GM21825 (cell line): Measurements from ENCODE around the gene PAOX.

Source experiments
- ATAC-seq: cut with Tn5 transposase; IDR thresholded peaks from one replicate; pipeline ENCODE4 v1.9.1; 2021; ENCODE audit warnings: mild to moderate bottlenecking, moderate library complexity; ENCODE audit not compliant: unreplicated experiment

The PAOX gene

GRCh38 chr10:133379152-133379800, at the start of gene PAOX:
Gene PAOX (plus strand): TSS chr10:133379262. CDS start chr10:133379317, 55 bp downstream.
- peak; percentile 56 for ATAC-seq

GRCh38 chr10:133329491-133330202, 49.4 kb upstream of the PAOX start:
- peak; percentile 86 for ATAC-seq

- ATAC-seq: no peak
These were observed 45.9 kb upstream of the PAOX start for GRCh38 chr10:133332936-133333699.

DNA sequence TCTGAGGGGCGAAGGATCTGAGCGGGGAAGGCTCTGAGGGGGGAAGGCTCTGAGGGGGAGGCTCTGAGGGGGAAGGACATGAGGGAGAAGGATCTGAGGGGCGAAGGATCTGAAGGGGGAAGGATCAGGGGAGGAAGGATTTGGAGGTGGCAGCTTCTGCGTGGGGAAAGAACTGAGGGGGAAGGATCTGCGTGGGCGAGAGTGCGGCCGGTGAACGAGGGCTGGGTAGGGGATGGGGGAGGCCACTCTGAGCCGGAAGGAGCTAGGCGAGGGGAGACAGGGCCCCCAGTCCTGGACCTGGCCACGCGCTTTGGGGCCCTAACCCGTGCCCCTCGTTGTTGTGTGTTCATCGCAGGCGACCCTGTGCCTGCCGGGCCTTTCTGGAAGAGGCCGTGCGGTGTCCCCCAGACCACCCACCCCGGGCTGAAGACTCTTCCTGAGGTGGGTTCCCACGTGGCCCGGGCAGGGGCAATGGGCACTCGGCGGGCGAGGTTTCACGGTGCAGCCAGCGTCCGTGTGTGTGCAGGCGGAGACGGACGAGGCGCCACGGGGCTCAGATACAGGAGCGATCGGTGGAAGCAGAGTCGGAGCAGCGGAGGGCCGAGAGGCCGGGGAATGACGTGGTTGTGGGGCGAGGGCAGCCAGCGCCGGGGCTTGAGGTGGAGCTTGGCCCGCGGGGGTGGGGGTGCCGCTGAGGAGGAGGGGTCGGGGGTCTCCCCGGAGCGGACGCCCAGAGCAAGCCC, 44.4 kb upstream of the PAOX start:
- no peak for ATAC-seq

DNA sequence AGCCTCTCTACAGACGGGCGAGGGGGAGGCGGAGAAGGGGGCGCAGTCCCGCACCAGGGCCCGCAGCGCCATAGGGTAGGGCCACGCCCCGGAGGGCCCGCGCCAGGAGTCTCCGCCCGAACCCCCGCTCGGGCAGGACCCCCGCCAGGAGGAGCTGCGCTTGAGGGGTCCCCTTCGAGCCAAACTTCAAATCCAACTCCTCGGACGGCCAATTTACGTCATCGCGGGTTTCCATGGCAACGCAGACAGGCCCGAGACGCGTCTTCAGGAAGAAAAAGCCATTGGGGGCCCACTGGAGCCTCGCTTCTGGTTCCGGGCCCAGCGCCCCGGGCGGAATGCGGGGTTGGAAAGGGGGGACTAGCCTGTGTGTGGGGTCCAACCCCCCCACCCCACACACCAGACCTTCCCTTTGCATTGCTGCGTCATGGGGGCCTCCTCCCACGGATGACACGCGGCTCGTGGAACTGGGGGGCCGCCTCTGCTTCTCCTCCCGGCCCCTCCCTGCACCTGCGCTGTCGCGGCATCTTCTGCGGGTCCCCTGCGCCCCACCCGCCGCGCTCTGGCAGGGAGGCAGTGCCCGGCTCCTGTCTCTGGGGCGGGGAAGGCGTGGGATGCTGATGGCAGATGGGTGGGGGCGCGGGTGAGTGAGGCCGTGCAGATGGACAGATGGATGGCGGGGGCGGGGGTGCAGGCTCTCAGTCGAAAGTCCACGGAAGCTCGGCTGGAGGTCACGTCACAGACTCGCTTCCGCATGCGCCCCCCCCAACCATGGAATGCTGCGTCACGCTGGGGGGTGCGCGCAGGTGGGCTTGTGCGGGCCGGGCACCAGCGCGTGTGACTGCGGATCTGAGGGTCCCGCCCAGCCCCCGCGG, 43.6 kb upstream of the PAOX start:
- ATAC-seq: no peak

DNA sequence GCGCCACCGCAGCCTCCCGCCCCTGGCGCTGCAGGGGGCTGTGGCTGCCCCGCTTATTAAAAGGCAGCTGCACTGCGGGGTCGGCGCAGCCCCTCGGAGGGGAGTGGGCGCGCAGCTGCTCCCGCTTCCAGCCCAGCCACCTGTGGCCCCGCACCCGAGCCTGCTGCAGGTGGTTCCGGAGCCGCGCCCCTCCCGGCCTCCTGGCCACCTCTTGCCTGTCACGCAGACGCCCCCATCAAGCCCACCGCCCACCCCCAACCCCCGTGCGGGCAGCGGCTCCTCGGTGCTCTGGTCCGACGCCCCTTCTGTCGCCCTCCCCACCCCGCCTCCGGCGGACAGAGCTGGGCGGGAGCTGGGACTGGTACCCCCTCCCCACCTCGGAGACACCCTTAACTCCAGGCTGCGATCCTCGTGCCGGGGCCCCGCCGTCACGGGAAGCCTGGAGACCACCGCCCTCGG, 42.9 kb upstream of the PAOX start:
- no peak for ATAC-seq

DNA sequence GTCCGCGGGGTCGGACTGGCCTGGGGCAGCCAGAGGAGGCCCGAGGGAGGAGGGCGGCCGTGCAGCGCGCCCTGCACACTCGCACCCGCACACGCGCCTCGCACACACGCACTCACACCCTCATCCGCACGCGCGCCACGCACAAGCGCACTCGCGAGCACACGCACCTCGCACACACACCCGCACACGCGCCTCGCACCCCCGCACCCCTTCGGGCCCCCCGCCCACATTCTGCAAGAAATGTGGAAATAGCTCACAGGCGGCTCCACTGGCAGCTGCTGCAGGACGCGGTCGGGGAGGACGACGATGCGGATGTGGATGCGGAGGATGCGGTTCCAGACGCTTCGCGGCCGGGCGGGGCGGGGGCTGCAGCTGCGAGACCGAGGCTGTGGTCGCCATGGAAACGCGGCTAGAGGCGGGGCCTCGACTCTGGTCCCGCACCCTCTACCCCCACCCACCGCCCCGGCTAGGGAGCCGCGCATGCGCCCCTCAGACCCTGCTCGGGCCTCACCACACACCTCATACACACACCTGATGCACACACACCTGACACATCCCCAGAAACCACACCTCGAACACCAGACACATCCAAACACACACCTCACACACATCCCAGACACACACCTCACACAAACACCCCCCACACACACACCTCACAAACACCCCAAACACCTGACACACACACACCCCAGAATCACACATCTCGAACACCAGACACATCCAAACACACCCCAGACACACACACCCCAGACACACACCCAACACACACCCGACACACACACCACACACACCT, 42.3 kb upstream of the PAOX start, which contains the start of gene CALY:
Gene CALY (minus strand): TSS at position 320 of the 793 bp plus-strand sequence. CDS start 7,907 bp downstream, outside the sequence.
- no peak for ATAC-seq

GRCh38 chr10:133337370-133337725, 41.7 kb upstream of the PAOX start:
- no peak for ATAC-seq

DNA sequence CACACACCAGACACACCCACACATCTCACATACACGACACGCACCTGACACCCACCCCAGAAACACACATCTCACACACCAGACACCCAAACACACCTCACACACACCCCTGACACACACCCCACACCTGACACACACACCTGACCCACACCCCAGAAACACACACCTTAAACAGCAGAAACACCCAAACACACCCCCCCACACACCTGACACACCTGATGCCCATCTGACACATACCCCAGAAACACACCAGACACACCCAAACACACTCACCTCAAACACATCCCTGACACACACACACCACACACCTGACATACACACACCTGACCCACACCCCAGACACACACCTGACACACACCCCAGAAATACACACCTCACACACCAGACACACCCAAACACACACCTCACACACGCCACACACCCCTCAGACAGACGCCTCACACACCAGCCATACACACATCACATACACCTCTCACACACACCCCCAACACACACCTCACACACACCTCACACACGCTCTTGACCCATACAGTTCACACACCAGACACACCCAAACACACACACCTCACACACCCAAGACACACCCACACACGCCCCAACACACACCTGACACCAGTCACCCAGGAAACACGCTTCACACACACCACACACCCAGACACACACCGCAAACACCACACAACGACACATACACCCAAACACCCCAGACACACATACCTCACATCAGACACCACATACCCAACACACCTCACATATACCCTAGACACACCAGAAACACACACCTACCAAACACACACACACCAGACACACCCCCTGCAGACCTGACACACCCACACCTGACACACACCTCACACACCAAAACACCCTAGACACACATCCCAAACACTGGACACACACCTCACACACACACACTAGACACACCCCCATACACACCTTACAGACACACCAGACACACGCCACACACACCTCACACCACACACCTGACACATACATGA, 40.7 kb upstream of the PAOX start:
- no peak for ATAC-seq

- no peak for ATAC-seq
These were observed 39.2 kb upstream of the PAOX start for GRCh38 chr10:133339708-133340380.

DNA sequence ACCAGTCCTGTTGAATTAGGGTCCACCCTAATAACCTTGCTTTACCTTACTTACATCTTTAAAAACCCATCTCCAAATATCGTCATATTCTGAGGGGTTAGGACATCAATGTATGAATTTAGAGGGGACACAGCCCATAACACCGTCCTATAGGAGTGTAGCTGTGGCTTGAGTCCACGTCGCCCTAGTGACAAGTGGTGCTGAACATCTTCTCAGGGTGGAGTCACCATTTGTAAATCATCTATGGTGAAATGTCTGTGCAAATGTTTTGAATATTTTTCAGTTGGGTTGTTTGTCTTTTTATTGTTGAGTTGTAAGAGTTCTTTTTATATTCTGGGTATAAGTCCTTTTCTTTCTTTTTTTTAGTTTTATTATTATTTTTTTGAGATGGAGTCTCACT, 37.1 kb upstream of the PAOX start:
- no peak for ATAC-seq

DNA sequence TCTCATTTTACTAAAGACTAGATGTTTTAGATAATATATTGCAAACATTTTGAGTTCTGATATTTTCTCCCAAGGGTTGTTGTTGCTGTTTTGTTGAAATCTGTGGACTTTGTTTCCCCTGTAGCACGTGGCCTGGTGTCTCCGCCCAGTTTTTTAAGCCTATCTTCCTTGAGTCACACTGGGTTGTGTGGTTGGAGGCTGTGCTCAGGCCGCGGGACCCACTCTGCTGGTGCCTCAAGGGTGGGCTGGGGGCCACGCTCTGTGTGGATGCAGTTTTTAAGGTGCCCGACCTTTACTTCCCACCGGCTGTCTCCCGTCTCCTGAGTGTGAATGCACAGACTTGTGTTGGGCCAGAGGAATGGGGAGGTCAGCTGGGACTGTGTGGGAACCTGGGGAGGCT, 36.1 kb upstream of the PAOX start:
- no peak for ATAC-seq

DNA sequence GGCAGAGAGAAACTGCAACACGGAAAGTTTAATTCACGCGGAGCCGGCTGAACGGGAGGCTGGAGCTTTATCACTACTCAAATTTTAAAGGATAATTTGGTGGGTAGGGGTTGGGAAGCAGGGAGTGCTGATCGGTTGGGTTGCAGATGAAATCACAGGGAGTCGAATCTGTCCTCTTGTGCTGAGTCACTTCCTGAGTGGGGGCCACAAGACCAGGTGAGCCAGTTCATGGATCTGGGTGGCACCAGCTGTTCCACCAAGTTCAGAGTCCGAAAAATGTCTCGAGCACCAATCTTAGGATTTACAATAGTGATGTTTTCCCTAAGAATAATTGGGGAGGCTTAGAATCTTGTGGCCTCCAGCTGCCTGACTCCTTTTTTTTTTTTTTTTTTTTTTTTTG, 35.5 kb upstream of the PAOX start:
- ATAC-seq: no peak

GRCh38 chr10:133344236-133344635, 34.8 kb upstream of the PAOX start:
- ATAC-seq: no peak

DNA sequence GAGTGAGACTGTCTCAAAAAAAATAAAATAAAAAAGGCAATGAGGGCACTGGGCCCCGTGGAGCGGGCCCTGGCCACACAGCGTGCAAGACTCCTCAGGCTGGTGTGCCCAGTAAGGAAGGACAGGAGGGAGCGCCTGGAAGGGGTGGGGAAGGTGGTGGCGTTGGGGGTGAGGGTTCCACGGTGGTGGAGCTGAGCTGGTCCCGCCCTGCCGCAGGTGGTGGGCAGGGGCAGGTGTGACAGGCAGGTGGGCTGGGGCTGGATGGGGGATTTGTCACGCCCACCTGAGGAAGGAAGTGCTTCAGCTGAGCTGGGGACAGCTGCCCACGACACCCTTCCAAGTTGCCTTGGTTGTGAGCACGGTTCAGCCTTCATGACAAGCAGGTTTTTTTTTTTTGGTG, 32.6 kb upstream of the PAOX start:
- no peak for ATAC-seq

DNA sequence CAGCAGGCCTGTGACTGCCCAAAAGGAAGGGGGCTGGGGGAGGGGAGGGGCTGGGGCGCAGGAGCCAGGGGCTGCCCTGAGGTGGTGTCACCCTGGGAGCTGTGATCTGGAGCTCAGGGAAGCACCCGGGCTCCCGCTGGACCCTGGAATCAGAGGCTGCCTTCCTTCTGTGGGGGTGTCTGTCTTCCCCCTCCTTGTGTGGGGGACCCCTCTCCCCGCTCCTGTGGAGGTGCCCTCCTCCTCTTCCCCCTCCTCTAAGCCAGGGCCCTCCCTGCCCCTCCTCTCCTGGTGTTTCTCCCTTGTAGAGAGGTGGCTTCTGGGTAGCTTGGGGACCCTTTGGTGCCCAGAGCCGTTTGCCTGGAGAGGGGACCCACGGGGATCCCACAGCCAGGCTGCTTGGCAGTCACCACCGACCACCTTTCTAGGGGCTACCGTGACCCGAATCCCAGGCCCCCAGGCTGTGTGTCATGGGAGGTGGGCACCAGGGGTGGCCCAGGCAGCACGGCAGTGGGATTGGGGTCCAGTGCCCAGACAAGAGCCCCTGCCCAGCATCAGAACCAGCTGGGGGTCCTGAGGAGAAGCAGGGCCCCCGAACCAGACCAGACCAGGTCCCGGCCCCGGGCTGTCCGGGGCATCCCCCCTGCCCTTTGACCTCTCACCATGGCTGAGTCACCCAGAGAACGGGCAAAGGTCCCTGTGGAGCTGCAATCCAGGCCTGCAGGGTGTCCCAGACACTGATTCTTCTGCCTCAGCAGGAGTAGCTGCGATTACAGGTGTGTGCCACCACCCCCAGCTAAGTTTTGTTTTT, 31.1 kb upstream of the PAOX start:
- no peak for ATAC-seq

DNA sequence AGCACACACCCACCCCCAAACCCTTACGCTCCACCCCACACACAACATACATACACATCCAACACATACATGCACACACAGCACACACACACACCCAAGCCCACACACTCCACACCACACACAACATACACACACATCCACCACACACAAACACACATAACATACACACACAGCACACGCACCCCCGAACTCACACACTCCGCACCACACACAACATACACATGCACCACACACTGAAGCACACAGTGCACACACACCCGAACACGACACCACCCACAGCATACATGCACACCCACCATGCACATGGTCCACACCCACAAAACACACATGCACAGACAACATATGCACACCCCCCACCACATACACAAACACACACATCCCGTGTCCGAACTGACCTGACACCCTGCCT, 29.9 kb upstream of the PAOX start:
- no peak for ATAC-seq
